Kidney capillary endothelial cell (primary cell): ENCODE measurements around the gene SYNGR4.
"Not testable (repeated sequence)": the region's sequence is repeated elsewhere in the genome, so short reads cannot be mapped to it uniquely, and the experiment has no call there.

Experiments used
- DNase-seq: peaks from one replicate; pipeline ENCODE4 v3.0.0-alpha.2; 2018; ENCODE audit warnings: low spot score

SYNGR4 gene

GRCh38 chr19:48371771-48372170, 7.6 kb downstream of the SYNGR4 start:
- not testable (repeated sequence) for DNase-seq

DNA sequence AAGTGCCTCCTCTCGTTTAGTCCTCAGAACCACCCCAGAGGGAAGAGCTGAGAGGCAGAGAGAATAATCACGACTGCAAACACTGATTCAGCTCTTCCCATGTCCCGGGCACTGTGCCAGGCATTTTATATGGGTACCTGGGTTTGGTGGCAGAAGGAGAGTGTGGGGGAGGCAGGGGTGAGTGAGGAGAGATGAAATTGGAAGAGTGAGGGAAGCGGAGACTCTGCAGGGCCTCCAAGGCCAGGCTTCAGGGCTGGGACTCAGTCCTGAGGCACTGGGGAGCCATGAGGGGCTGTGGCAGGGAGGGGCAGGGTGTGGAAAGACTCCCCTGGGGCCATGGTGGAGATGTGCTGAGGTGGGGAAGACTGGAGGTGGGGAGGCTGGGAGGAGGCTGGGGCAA, 8.7 kb downstream of the SYNGR4 start:
- no peak for DNase-seq

DNA sequence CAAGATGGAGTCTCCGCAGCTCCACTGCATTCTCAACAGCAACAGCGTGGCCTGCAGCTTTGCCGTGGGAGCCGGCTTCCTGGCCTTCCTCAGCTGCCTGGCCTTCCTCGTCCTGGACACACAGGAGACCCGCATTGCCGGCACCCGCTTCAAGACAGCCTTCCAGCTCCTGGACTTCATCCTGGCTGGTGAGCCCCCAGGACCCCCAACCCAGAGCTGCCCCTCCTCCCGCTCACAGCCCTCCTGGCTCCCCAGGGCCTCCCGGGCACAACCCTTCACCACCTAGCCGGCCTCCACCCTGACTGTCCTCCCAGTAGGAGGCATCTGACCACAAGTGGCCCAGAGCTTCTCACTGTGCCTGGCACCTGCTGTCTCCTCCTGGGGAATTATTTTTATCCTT, 9.4 kb downstream of the SYNGR4 start:
- DNase-seq: no peak

DNA sequence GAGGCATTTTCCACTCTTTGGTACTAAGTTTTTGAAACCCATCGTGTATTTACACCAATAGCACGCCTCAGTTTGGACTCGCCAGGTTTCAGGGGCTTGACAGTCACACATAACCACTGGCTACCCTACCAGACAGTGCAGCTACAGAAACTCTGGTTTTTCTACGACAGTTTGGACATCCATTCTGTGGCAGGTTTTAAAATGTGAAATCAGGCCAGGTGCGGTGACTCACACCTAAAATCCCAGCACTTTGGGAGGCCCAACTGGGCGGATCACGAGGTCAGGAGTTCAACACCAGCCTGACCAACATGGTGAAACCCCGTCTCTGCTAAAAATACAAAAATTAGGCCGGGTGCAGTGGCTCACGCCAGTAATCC, 14.0 kb downstream of the SYNGR4 start:
- DNase-seq: no peak

GRCh38 chr19:48379058-48379457, 14.9 kb downstream of the SYNGR4 start:
- DNase-seq: no peak

DNA sequence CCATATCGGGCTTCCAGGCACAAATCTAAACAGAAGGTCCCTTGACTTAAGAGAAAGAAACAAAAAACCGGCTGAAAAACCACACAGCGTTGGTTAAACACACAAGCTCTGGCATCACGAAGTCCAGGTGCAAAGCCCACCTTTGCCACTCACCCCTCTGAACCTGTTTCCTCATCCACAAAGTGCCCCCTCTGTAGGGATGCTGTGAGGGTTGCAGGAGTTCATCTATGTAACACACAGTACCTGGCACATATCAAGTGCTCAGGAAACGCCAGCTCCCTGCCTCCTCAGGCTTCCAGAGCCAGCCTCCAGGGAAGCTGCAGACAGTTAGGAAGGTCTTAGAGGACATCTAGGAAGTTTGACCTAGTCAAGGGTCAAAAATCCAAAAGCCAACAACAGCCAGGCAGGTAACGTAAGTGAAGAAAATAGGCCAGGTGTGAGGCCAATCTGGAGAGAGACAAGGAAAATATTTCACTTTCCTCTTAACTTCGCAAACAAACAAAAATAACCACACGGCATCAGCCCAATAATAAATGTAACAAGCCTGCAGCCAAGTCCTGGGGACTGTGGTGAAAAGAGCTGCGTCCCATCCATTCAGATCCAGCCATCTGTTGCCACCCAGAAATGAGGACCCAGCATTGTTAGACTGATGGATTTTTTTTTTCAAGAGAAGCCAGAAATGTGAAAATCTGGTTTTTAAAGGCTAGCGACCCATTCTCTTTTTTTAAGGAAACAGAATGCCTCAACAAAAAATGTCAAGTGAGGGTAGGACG, 17.2 kb downstream of the SYNGR4 start:
- DNase-seq: no peak

GRCh38 chr19:48382286-48382685, 18.1 kb downstream of the SYNGR4 start:
- DNase-seq: no peak

DNA sequence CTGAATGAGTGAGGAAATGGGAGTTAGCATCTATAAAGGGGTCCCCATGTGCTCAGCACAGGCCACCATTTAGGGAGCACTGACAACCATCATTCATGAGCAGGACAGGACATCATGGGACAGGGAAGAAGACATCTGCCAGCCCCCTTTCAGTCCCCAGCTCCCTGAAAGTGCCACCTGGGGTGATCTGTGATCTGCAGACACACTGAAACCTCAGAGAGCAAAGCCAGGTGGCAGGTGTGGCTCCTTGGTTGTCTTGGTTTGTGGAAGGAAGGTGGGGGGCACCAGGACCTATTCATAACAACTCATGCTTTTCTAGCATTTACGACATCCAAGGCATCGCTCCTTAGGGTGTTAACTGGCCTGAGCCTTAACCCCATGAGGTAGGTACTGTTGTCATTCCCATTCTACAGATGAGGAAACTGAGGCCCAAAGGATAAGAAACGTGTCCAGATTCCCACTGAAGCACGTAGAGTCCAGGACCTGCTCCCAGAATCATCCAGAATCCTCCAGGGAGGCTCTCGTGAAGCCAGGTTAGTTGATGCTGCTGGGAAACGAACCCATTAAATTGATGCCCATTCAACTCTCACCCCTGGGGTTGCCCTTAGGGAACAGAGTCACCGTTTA, 21.4 kb downstream of the SYNGR4 start:
- DNase-seq: no peak

- DNase-seq: no peak
Measured at GRCh38 chr19:48386981-48387380, 22.8 kb downstream of the SYNGR4 start.

- DNase-seq: peak; percentile 53
Measured at GRCh38 chr19:48390188-48391099, 26.3 kb downstream of the SYNGR4 start.

- peak; percentile 80 for DNase-seq
Measured at GRCh38 chr19:48391100-48392005, 27.2 kb downstream of the SYNGR4 start, which contains the start of gene KDELR1. Gene KDELR1, minus strand, starts transcription at chr19:48391551. Its CDS starts 193 bp downstream, at chr19:48391358.

GRCh38 chr19:48392006-48392344, 27.8 kb downstream of the SYNGR4 start:
- DNase-seq: not testable (repeated sequence)

GRCh38 chr19:48392860-48393558, 28.8 kb downstream of the SYNGR4 start:
- no peak for DNase-seq

- DNase-seq: no peak
Measured at GRCh38 chr19:48393559-48394330, 29.6 kb downstream of the SYNGR4 start, which contains the start of gene GRIN2D. Gene GRIN2D, plus strand, starts transcription at chr19:48393668. Its CDS starts 4,725 bp downstream, at chr19:48398393.

- DNase-seq: no peak
Measured at GRCh38 chr19:48394331-48395169, 30.4 kb downstream of the SYNGR4 start.

DNA sequence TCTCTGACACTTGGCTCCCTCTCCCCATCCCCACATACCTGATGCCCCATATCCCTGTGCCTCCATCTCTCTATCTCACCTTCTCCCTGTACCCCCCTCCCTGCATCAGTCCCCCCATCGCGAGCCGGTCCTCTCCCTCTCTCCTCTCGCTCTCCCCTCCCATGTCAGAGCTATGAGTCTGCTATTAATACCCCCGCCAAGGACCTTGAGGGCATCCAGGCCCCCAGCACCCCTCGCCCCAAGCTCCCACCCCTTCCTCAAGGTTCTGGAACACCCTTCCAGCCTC, 30.9 kb downstream of the SYNGR4 start:
- DNase-seq: no peak

- no peak for DNase-seq
Measured at GRCh38 chr19:48395499-48395898, 31.3 kb downstream of the SYNGR4 start.

DNA sequence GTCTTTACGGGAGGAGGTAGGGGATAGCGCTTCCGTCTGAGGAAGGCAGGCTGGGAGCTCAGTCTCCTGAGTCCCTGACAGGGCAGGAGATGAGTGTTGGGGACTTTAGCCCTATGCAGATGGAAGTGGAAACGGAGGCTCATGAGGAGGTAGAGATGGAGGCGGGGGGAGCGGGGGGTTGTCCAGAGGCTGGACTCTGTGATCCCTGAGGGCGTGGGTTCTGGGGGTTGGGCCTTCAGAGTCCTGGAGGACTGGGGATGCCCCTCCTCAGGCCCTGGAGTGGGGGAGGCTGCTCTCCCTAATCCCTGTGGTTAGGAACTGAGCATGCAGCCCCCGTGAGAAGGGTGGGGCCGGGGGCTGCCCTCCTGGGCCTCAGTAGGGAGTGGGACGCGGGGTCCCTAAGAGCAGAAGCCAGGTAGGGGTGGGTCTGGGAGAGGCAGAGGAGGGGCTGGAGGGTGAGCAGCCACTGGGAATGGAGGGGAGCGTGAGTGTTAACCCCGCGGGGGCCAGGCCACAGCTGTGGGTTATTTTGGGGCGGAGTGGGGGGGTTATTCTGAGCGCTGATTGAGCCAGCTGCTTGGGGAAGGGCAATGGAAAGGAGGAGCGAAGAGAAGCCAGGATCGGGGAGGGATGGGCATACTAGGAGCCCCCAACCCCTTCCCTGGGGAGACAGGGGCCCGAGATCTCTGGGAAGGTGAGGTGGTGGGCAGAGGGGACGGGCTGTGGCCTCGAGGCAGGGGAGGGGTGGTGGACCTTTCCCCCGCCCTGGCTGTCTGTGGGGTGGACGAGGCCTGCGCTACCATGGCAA, 32.1 kb downstream of the SYNGR4 start:
- DNase-seq: no peak

DNA sequence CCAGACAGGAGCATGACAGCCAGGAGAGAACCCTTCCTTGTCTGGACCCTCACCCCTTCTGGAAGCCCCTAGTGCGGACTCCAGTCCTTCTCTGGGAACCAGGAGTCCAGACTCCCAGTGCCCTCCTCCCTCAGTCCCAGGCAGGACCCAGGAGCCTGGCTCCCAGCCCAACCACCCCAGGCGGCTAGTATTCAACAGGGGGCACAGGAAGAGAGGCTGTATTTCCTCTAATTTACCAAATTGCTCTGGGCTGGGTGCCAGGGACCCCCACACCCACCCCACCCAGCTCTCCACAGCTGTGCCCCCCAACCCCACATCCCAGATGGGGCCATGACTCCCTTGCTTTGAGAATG, 32.6 kb downstream of the SYNGR4 start:
- no peak for DNase-seq
